Neural progenitor cell (in vitro differentiated cells): ENCODE results near the gene LSMEM2. TPM values are rescaled to one million over a fixed set of nuclear protein-coding genes. Genes with fewer than 3 reads are reported as not detected.
A peak's percentile ranks its signal among the peaks of the same experiment; 100 is the strongest.

Experiments used
- DNase-seq: peaks from one replicate; pipeline ENCODE4 v3.0.0-alpha.2; 2016; ENCODE audit warnings: low spot score
- H2AFZ ChIP-seq: fragments of 200-600 bp; sonication (generic); replicated peaks from 2 replicates; pipeline ENCODE4 v1.6.1; 2016; ENCODE audit warnings: antibody characterized with exemption
- H3F3A ChIP-seq: fragments of 200-600 bp; sonication (generic); 2 replicates; pipeline ENCODE4 v1.6.1; 2016; ENCODE audit warnings: antibody characterized with exemption, low read depth
- H3K27ac ChIP-seq: fragments of 200-600 bp; sonication (generic); 2 replicates; pipeline ENCODE4 v1.5.1; 2016; ENCODE audit warnings: mild to moderate bottlenecking
- H3K27me3 ChIP-seq: fragments of 200-600 bp; sonication (generic); 2 replicates; pipeline ENCODE4 v1.6.1; 2016; ENCODE audit warnings: mild to moderate bottlenecking, moderate library complexity
- H3K36me3 ChIP-seq: fragments of 200-600 bp; sonication (generic); 2 replicates; pipeline ENCODE4 v1.5.1; 2016
- H3K4me1 ChIP-seq: fragments of 200-600 bp; sonication (generic); 2 replicates; pipeline ENCODE4 v1.6.1; 2016; ENCODE audit warnings: mixed run types
- H3K4me2 ChIP-seq: fragments of 200-600 bp; sonication (generic); 2 replicates; pipeline ENCODE4 v1.6.1; 2016
- H3K4me3 ChIP-seq: fragments of 200-600 bp; sonication (generic); 2 replicates; pipeline ENCODE4 v1.5.1; 2016
- H3K79me2 ChIP-seq: fragments of 200-600 bp; sonication (generic); 2 replicates; pipeline ENCODE4 v1.6.1; 2016; ENCODE audit warnings: low read depth
- H3K9ac ChIP-seq: fragments of 200-600 bp; sonication (generic); 2 replicates; pipeline ENCODE4 v1.6.1; 2016
- H3K9me3 ChIP-seq: fragments of 200-600 bp; sonication (generic); 2 replicates; pipeline ENCODE4 v1.5.1; 2016; ENCODE audit warnings: low read depth
- H4K20me1 ChIP-seq: fragments of 200-600 bp; sonication (generic); 2 replicates; pipeline ENCODE4 v1.6.1; 2016; ENCODE audit warnings: low read depth
- H3K27ac Mint-ChIP-seq: 3 replicates; pipeline ENCODE4 v1.8.0; 2021; ENCODE audit warnings: mixed read lengths
- H3K27me3 Mint-ChIP-seq: 2 replicates; pipeline ENCODE4 v1.8.0; 2022; ENCODE audit warnings: low read depth, mild to moderate bottlenecking, inconsistent platforms, moderate library complexity, mixed read lengths; ENCODE audit not compliant: insufficient read depth
- H3K36me3 Mint-ChIP-seq: 3 replicates; pipeline ENCODE4 v1.8.0; 2021; ENCODE audit warnings: mixed read lengths
- H3K4me1 Mint-ChIP-seq: 3 replicates; pipeline ENCODE4 v1.8.0; 2021; ENCODE audit warnings: mixed read lengths
- H3K4me3 Mint-ChIP-seq: 3 replicates; pipeline ENCODE4 v1.8.0; 2021; ENCODE audit warnings: mild to moderate bottlenecking, moderate library complexity, mixed read lengths
- H3K9me3 Mint-ChIP-seq: 3 replicates; pipeline ENCODE4 v1.8.0; 2020; ENCODE audit warnings: mixed read lengths
- EZH2 ChIP-seq: fragments of 200-600 bp; sonication (generic); IDR thresholded peaks from 2 replicates; pipeline ENCODE4 v1.6.1; 2017; ENCODE audit warnings: antibody characterized with exemption, mild to moderate bottlenecking, moderate library complexity
- EZH2phosphoT487 ChIP-seq: fragments of 200-600 bp; sonication (generic); IDR thresholded peaks from 2 replicates; pipeline ENCODE4 v1.6.1; 2017; ENCODE audit warnings: antibody characterized with exemption
- total RNA-seq: library from RNA; depleted of rRNA; stranded (reverse); fragments of >200 nt; gene quantifications from 2 replicates; pipeline ENCODE4 v1.2.3, GENCODE V29; 2015; ENCODE audit warnings: low replicate concordance
- TF ChIP-seq, protein P1 (sequence below): fragments of 200-600 bp; sonication (generic); IDR thresholded peaks from 2 replicates; pipeline ENCODE4 v1.5.1; 2017; ENCODE audit warnings: antibody characterized with exemption, mild to moderate bottlenecking

LSMEM2 gene
- total RNA-seq, 1 donor from 2014 or later, result not detected

DNA sequence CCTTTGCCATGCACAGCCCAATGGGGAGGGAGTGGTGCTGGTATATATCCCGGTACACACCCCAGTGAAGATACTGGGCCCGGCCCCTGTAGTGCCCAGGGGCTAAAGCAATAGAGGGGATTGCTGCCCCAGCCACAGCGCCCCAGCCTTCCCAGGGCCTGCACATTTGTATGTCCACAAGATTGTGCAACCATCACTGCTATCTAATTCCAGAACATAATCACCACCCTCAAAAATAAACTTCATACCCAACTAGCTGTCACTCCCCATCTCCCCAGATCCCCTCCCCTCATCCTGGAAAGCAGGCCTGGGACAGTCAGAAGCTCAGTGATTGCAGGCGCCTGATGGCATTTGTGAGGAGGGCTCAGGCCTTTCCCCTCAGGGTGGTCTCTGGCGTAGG is 29.4 kb upstream of the LSMEM2 start:
- peaks cover 24% of the 10 kb centered on the region for H3F3A ChIP-seq
- H3K36me3 ChIP-seq, result no peaks in the 10 kb centered on the region
- H3K9me3 ChIP-seq, result no peaks in the 10 kb centered on the region
- DNase-seq, result no peak
- peaks cover 50% of the 10 kb centered on the region for H3K4me1 Mint-ChIP-seq
- peaks cover 15% of the 10 kb centered on the region for H3K36me3 Mint-ChIP-seq
- no peak overlapping the region for H2AFZ ChIP-seq
- no peaks in the 10 kb centered on the region for H3K9me3 Mint-ChIP-seq
- no peak overlapping the region for H3K4me3 ChIP-seq
- H3K79me2 ChIP-seq, result peaks cover 89% of the 10 kb centered on the region
- TF ChIP-seq EZH2 (no peak), EZH2phosphoT487 (no peak)
- TF ChIP-seq, protein P1, sequence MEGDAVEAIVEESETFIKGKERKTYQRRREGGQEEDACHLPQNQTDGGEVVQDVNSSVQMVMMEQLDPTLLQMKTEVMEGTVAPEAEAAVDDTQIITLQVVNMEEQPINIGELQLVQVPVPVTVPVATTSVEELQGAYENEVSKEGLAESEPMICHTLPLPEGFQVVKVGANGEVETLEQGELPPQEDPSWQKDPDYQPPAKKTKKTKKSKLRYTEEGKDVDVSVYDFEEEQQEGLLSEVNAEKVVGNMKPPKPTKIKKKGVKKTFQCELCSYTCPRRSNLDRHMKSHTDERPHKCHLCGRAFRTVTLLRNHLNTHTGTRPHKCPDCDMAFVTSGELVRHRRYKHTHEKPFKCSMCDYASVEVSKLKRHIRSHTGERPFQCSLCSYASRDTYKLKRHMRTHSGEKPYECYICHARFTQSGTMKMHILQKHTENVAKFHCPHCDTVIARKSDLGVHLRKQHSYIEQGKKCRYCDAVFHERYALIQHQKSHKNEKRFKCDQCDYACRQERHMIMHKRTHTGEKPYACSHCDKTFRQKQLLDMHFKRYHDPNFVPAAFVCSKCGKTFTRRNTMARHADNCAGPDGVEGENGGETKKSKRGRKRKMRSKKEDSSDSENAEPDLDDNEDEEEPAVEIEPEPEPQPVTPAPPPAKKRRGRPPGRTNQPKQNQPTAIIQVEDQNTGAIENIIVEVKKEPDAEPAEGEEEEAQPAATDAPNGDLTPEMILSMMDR, result no peak
- H4K20me1 ChIP-seq, result peaks cover 92% of the 10 kb centered on the region
- H3K4me3 Mint-ChIP-seq, result peak overlapping the region; percentile 48
- H3K27me3 ChIP-seq, result no peaks in the 10 kb centered on the region
- H3K9ac ChIP-seq, result no peak overlapping the region
- H3K27me3 Mint-ChIP-seq, result peaks cover 5% of the 10 kb centered on the region
- no peak overlapping the region for H3K27ac Mint-ChIP-seq
- H3K4me2 ChIP-seq, result no peak overlapping the region
- peaks cover 20% of the 10 kb centered on the region for H3K4me1 ChIP-seq
- H3K27ac ChIP-seq, result no peak overlapping the region

DNA sequence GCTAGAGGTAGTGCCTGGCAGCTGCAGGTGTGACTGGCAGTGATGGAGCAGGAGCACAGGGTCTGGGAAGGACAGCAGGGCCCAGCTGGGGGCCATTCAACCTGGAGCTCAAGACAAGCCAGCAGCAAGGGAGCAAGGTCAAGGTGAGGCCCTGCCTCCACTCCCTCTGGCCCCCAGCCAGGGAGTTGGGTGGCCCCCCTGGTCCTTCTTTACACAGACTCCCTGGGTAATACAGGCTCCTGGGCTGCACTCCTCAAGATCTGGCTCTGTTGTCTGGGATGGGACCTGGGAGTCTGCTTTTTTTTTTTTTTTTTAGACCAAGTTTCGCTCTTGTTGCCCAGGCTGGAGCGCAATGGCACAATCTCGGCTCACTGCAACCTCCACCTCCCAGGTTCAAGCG is 28.4 kb upstream of the LSMEM2 start:
- H3K27me3 Mint-ChIP-seq, result peaks cover 5% of the 10 kb centered on the region
- no peak overlapping the region for H3K27ac ChIP-seq
- H4K20me1 ChIP-seq, result peaks cover 95% of the 10 kb centered on the region
- no peak for DNase-seq
- no peak overlapping the region for H3K9ac ChIP-seq
- peaks cover 15% of the 10 kb centered on the region for H3K36me3 Mint-ChIP-seq
- H3K4me3 Mint-ChIP-seq, result no peak overlapping the region
- H3K79me2 ChIP-seq, result peaks cover 78% of the 10 kb centered on the region
- H3K9me3 ChIP-seq, result no peaks in the 10 kb centered on the region
- no peak overlapping the region for H3K4me2 ChIP-seq
- TF ChIP-seq, protein P1, result no peak
- no peak for TF ChIP-seq EZH2phosphoT487
- peaks cover 13% of the 10 kb centered on the region for H3K4me1 ChIP-seq
- H2AFZ ChIP-seq, result no peak overlapping the region
- H3F3A ChIP-seq, result peaks cover 26% of the 10 kb centered on the region
- H3K27me3 ChIP-seq, result no peaks in the 10 kb centered on the region
- no peak overlapping the region for H3K4me3 ChIP-seq
- H3K9me3 Mint-ChIP-seq, result no peaks in the 10 kb centered on the region
- H3K36me3 ChIP-seq, result no peaks in the 10 kb centered on the region
- peaks cover 41% of the 10 kb centered on the region for H3K4me1 Mint-ChIP-seq
- H3K27ac Mint-ChIP-seq, result no peak overlapping the region

DNA sequence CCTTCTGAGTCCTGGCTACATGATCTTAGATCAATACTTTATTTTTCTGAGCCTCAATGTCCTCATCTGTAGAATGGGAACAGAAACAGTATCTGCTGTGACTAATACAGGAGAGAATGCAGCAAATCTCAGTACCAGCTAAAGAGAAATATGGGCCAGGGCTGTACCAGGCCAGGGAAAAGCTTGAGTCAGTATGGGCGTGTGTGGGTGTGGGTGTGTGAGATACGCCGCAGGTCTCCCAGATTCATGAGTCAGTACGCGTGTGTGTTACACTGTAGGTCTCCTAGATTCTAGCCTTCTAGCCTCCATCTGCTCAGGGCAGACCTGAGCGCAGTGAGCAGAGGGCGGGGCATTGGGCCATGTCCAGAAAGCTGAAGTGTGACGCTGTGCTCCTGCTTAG is 27.7 kb upstream of the LSMEM2 start:
- no peak for TF ChIP-seq EZH2
- TF ChIP-seq, protein P1, result no peak
- no peak for TF ChIP-seq EZH2phosphoT487
- Mint-ChIP-seq H3K4me3 (no peak overlapping the region), H3K36me3 (peaks cover 15% of the 10 kb centered on the region), H3K4me1 (peaks cover 34% of the 10 kb centered on the region), H3K9me3 (no peaks in the 10 kb centered on the region), H3K27ac (no peak overlapping the region), H3K27me3 (peaks cover 5% of the 10 kb centered on the region)
- Histone ChIP-seq H3K79me2 (peaks cover 71% of the 10 kb centered on the region), H3K4me3 (no peak overlapping the region), H3K4me1 (peaks cover 9% of the 10 kb centered on the region), H3F3A (peaks cover 29% of the 10 kb centered on the region), H3K9me3 (no peaks in the 10 kb centered on the region), H3K27ac (no peak overlapping the region), H4K20me1 (peaks cover 96% of the 10 kb centered on the region), H2AFZ (no peak overlapping the region), H3K9ac (no peak overlapping the region), H3K4me2 (no peak overlapping the region), H3K27me3 (no peaks in the 10 kb centered on the region), H3K36me3 (no peaks in the 10 kb centered on the region)
- DNase-seq, result no peak
